NCI-H748 (cell line): ENCODE data around the gene PDGFA.

Source experiments
- DNase-seq: peaks from one replicate; lab custom pipeline; 2025; ENCODE audit not compliant: unreplicated experiment; lab: John Stamatoyannopoulos, UW

PDGFA gene

DNA sequence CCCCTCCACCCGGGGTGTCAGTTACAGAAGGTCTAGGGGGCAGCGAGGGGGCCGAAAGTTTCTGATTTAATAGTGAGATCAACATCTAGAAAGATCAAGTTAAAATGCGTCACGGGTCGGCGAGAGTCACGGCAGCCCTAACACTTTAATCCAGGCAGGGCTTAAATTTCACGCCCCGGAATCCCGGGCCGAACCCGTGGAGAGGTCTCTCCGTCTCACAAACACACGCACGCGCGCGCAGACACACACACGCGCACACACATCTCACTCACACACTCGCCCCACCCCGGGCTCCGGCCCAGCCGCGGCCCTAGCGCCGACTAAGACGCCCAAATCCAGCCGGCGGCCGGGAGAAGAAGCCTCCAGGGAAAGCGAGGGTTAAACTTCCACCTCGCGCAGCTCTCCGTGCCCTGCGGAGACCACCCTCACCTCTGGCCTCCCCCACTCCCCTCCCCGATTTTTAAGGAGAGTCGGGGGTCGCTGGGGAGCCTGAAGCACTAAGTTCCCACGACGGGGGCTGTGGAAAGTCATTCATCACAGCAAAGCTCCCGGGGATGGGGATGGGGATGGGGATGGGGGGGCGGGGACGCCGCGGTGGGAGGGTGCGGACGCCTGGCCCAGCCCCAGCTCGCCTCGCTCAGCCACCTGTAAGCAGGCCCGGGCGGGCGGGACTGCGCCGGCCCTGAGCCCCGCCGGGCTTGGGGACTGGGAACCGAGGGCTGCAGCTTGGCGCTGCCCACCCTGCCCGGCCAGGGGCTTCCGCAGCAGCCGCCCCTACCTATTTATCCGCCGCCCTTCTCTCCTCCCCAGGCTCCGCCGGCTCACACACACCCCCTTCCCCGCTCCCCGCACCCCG, 1.6 kb downstream of the PDGFA start:
- peak; percentile 54 for DNase-seq

DNA sequence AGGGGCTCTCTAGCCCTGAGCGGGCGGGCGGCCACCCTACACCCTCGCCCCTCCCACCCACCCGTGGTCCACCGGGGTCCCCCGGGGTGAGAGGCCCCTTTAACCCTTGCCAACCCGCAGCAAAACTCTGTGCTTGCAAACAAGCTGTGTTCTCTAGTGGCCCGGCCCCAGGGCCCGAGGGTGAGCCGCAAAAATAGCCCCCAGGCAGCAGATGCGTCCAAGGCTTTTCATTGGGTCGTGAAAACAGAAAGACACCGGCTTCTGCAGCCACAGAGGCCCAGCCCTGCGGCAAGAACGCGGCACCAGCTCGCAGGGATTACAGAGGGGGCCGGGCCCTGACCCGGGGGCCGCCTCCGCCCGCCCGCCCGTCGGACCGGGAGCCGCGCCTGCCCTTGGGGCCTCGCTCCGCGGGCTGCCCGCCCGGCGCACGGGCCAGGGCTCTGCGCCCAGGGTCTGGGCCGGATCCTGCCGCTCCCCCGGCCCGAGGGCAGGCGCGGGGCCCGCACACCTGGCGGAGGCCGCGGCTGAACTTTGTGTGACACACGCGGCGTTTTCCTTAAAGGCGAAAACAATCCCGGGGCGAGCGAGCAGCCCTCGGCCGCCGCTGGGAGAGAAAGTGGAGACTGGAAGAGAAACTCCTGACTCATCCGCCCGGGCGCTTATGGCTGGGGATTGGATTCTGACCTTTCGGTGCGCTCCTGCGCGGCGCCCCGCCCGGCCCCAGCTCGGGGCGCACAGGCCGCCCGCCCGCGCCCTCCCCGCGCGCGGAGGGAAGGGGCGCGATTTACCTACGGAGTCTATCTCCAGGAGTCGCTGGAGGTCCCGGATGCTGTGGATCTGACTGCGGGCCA, 2.8 kb downstream of the PDGFA start:
- peak; percentile 20 for DNase-seq

DNA sequence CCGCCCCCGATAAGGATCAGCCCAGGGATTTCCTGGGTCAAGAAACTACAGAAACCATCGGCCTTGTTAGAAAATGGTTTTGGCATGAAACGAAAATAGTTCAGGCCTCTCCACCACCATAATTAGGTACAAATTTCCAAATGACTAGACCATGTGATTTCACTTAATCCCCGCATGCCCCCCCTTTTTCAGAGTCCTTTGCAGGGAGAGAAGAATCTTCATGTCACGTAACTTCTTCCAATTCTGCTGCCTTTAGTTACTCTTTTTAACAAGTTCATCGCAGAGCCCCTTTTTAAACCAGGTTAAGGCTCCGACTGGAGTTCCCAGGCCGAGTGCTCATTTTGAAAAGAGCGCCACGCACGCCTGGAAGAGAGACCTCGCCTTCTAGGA, 3.4 kb downstream of the PDGFA start:
- DNase-seq, result no peak

DNA sequence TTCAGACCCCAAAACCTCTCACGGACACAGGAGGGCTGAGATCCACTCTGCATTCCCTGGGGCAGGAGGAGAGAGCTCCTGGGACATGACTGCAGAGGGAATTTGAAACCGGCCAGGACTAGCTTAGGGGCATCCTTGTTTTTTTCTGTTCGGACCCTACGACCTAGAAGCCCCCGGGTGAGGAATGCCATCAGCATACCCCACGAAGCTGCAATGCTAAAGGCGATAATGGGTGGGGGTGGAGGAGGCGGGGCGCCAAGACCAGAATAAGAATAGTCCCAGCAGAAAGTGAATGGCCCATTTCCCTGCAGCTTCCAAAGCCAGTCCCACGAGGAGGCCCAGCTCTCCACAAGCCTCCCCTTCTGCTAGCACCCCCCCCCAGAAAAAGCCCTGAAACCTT, 4.0 kb downstream of the PDGFA start:
- no peak for DNase-seq

DNA sequence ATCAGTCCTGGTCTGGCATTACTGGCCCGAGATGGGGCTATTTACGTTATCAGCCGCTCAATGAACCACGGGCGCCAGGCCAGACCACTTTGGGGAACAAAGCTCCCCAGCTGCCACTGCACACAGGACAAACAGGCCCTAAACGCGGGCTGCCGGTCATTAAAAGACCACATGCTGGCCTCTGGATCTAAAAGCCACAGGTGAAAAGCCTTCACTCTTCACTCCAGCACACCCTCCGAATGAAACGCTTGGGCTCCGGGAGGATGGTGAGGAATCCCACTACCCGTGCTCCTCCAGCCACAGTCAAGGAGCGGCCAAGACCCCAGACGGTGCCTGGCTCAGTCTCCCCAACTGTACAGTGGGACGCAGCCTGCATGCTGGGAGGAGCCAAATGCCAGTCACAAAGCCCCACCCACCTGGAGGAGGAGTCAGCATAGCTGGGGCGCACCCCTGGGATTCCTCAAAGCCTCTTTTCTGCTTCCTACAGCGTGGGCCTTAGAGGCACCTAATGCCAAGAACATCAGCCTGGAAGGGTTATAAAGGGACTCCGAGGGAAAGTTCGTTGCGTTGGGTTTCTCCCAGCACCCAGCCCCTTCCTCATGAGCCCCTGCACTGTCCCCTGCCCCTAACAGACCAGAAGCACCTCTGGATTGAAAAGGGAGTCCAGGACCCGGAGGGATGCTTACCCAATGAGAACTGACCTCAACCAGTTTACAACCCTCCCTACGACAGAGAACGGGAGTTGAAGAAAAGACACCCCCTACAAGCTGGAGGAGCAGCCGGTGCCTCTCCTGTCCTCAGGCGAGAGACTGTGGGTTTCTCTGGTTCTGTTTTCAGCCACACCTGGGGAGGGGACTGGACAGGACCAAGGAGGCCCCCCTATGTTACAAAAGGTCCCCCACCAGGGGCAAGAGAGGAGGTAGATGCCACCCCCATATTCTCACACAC, 4.7 kb downstream of the PDGFA start:
- DNase-seq, result peak; percentile 48

DNA sequence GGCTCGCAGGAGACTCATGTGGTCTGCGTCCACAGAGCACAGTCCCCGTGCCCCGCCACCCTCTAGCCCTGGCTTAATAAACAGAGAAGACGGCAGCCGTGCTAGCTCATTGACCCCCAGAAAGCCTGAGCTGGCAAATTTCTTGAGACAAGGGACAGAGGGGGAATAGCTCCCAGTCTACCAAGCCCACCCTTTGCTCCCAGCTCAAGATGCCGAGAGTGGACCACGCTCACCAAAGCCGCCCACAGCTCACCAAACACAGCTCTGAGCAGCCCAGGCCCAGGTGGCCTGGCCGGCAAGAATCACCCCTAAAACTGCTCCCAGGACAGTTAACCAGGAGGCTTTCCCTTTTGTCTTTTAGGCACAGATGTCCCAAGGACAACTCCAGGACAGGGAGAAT, 5.4 kb downstream of the PDGFA start:
- DNase-seq, result no peak

DNA sequence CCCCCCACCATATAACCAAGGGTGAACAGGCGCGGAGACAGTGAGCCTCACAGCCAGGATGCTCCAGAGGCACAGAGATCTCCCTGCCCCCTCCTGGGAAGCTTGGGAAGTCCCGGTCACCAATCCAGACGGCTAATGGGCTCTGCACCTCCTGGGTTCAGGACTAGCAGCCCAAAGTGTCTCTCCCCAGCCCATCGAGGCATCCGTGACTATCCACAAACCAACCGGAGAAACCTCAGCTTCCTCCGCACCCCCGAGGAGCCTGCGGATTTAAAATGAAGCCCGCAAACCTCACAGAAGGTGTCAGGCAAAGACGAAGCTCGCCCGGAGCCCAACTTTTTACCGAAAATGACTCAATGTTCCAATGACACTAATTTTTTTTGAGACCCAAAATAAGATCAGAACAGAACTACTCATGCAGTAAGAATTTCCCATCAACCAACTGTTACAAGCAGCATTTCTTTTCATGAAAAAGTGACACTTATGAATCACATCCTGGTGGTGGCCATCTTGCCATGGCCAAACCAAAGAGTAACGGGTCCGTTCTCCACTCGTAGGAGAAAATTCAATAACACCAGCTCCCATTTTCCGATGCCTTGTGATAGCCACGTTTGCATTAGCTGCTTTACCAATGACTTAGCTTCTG, 6.0 kb downstream of the PDGFA start:
- no peak for DNase-seq

DNA sequence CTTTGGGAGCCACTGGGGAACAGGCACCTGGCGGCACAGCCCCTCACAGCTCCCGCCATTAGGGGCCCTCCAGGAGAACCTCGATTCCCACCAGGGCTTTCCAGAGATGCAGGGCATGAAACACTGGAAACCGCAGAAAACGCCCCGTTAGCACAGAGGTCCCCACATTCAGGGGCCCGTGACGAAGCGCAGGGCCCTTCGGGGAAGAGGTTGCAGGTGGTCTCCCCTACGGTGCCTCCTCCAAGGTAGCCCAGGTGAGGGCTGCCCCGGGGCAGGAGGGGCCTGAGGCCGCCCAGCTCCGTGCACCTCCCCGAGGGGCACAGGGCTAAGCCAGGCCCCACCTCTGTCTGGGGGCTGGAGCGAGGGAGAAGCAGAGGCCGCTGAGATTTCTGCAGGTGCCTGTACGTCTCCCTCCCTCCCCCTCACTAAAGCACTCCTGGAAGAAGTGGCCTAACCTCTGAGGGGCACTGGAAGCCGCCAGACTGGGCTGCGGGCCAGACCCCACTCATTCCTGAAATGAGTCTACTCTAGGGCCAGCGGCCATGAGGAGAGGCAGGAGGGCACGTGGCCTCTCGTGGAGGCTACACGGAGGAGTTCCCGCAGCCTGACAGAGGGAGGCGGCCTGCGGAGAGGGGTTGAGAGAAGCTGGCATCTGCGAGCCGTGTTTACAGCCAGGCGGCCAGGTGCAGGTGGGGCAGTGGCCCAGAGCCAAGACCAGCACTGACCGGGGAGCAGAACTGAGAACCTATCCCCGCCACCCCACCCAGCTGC, 6.9 kb downstream of the PDGFA start:
- DNase-seq, result peak; percentile 53

DNA sequence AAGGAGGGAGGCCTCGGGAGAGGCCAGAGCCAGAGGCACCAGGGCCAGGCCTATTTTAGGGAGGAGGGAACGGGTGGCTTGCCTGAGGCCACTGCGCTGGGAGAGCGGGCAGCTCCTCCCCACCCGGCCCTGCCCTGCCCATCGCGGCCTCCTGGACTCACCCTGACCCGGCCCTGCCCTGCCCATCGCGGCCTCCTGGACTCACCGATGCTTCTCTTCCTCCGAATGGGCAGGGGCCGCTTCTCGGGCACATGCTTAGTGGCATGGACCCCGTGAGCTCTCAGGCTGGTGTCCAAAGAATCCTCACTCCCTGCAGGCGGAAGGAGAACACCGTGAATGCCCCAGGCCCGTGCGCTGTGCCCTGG, 7.5 kb downstream of the PDGFA start:
- no peak for DNase-seq

DNA sequence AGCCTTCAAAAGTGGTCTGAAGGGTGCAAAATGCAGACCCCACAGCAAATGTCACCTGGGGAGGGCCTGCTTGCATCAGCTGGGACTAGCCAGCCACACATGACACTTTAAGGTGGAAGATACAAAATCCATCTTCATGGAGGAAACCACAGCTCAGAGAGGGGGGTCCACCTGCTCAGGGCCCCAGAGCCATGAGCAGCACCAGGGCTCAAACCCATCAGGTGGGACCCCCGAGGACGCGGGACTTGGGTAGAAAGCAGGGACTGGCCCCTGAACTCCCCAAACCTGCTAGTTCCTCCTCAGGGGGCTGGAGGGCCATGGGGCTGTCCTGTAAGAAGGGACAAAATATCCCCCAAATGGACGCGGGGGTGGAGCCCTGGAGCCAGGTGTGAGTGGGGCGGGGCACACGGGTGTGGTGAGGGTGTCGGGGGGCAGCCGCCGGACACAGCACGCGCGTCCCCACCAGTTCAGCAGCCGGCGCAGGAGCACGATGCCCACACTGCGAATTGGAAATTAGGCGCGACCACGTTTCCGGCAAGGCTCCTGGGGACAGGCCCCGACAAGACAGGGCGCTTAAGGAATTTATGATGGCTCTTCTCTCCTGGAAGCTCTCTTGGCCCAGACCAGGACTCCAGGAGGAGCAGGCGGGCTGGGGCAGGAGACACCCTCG, 8.0 kb downstream of the PDGFA start:
- no peak for DNase-seq

DNA sequence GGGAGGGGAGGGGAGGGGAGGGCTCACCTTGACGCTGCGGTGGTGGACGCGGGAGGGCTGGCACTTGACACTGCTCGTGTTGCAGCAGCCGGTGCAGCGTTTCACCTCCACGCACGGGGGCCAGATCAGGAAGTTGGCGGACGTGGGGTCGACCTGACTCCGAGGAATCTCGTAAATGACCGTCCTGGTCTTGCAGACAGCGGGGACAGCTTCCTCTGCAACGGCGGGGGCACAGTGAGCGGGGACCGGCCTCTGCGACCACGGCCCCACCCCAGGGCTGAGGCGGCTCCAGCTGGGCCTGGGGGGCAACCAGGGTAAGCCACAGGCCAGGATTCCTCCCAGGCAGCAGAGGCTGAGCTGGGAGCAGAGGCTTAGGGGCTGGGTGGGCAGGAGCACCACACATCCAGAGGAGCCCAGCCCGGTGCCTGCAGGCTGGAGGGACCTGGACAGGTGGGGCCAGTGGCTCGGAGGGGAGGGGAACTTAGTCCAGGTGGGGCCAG, 8.8 kb downstream of the PDGFA start:
- DNase-seq, result no peak

DNA sequence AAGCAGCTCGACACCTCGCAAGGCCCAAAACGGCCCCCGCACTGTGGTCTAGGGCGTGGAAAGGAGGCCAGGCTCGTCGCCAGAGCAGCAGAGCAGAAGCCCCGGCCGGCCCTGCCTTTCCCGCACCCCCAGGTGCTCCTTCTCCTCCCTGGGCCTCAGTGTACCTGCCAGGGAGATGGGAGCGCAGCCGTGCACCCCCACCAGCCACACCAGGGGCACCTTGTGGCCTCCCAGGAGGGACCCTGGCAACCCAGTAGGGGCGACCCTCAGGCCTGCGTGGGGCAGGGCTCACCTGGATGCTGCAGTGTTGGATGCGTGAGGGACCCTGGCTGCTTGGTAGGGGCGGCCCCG, 9.5 kb downstream of the PDGFA start:
- DNase-seq, result no peak

DNA sequence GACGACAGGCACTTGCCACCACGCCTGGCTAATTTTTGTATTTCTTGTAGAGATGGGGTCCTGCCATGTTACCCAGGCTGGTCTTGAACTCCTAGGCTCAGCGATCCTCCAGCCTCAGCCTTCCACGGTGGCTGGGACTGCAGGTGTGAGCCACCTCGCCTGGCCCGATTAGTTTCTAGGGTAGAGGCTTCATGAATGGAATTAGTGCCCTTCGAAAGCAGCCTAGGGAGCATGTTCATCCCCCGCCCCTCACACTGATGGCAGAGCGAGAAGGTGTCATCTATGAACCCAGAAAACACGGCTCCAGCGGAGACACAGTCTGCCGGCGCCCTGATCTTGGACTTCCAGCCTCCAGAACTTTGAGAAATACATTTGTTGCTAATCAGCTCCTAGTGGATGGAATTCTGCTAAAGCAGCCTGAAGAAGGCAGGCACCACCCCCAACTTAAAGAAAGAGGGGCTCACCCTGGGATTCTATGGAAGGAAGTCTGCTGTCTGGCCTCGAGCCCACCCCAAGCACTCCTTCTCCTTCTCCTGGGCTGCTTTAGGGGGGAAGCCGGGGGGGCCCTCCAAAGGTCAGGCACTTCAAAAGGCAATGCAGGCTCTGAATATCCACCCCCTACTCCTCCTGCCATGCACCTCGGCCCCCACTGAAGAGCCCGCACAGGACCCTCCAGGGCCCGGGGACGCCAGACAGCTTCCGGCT, 10.1 kb downstream of the PDGFA start:
- no peak for DNase-seq

DNA sequence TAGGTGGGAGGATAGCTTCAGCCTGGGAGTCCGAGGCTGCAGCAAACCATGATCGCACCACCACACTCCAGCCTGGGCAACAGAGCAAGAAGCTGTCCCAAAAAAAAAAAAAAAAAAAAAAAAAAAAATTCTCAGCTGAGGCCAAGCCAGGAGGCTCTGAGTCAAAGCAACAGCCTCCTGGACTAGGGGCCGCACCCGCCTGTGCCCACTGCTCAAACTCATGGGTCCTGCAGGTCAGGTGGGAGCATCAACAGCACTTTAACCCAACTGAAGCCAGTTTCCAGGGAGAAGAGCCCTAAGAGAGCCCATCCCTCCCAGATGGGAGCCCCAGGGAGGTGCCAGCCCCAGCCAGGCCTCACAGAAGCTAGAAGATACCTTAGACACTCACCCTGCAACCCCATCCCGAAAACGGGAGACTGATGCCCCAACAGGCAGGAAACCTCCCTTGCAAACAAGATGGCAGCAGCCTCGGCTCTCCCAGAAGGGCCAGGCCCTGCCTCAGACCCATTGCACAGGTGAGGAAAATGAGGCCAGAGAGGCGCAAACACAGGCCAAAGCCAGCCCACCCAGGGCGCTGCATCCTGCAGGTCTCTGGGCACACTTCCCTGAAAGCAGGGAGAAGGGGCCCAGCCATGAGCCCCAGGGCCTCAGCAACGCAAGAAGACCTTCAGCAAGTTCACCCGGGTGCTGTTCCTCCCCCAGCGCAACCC, 11.0 kb downstream of the PDGFA start:
- DNase-seq, result no peak

DNA sequence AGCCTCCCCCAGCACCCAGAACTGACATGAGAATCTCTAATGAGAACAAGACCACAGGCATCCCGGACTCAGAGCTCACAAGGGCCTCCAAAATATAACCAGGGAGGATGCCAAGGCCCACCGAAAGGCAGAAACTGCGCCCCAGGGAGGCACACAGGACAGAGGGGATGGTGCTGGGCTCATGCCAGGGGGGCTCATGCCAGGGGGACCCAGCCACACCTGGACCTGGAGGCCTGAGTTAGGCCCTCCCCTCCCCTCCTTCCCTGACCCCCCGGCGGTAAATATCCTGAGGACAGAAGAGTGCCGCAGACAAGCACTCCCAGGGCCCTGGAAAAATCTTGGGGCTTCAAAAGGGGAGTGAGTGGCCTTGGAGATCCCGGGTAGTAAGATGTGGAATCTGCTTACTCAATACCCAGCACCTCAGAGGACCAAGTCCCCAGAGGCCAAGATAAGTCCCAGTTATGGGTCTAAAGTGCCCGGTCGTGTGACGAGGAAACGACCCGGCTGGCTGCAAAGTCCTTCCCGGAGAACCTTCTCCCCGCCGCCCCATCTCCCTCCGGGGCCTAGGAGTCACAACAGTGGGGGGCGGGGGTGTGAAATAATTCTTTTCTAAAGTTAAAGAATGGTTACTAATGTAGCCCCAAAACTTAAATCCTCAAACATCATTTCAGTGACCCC, 11.9 kb downstream of the PDGFA start:
- no peak for DNase-seq

DNA sequence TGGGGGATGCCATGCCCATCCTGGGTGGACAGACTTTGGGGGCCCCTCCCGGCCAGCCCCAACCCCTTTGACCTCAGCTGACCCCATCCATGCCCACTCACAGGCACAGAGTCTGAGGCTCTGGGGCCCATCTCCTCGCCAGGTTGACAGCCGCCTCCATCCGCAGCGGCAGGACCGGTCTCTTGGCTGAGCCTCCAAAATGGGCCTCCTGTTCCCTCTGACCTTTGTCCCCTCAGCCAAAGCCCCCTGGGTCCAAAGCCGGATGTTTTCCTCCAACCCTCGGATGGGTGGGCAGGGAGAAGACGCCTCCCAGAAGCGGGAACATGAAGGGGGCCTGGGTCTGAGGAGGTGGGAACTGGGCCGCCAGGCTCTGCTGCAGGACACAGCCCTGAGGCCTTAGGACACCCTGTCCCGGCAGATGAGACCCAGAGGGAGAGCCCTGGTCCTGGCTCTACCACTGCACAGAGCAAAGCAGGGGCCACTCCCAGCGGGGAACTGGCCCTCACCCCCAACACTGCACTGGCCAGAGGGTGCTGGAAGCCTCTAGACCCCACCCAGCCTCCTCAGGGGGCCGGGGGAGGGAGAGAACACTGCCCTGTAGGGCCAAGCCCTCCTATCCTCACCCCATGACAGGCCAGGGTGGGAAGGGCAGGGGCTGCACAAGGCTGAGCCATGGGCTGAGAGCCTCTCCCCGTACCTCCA, 12.6 kb downstream of the PDGFA start:
- no peak for DNase-seq

DNA sequence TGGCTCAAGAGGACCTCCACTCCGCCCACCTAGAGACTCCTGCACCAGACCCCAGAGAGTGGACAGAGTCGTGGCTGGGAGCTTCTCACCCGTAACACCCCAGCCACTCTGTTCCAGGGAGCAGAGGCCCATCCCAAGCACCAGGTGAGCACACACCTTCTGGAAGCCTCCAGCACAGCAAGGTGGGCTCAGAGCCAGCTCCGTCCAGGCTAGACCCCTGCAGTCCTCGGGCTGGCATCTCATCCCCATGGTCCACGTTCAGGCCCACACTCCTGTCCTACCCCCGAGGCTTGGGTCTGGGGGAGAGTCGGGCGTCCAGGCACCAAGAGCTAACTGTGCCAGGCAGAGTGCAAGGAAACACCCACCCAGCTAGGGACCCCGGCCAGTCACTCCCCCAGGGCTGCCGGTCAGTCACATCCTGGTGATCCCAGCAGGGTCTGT, 13.2 kb downstream of the PDGFA start:
- no peak for DNase-seq
